ENCODE data around the gene TNNI3. TPM values are rescaled to one million over a fixed set of nuclear protein-coding genes. Genes with fewer than 3 reads are reported as not detected.
A peak's percentile ranks its signal among the peaks of the same experiment; 100 is the strongest.

Gene TNNI3
- total and polyA plus RNA-seq, 9 of the 15 experiments (the other 6 are each of a cell fraction or from before 2014, with no cell fraction given), result 4.7 to 158 (median 42.0) TPM

- TF ChIP-seq, protein P1, sequence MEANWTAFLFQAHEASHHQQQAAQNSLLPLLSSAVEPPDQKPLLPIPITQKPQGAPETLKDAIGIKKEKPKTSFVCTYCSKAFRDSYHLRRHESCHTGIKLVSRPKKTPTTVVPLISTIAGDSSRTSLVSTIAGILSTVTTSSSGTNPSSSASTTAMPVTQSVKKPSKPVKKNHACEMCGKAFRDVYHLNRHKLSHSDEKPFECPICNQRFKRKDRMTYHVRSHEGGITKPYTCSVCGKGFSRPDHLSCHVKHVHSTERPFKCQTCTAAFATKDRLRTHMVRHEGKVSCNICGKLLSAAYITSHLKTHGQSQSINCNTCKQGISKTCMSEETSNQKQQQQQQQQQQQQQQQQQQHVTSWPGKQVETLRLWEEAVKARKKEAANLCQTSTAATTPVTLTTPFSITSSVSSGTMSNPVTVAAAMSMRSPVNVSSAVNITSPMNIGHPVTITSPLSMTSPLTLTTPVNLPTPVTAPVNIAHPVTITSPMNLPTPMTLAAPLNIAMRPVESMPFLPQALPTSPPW (CRISPR knock-in tag; IDR thresholded peaks at IDR 0.05), result peak; percentile 97
- peak; percentile 16; the same call in 1 of the 2 replicates for TF ChIP-seq BCOR (IDR thresholded peaks at IDR 0.05)
- TF ChIP-seq ZBTB5 (IDR thresholded peaks at IDR 0.05), result no peak
- TF ChIP-seq CXXC5 (CRISPR knock-in tag; IDR thresholded peaks at IDR 0.05), result peak; percentile 42; the same call in 1 of the 2 replicates
- peak in 1 of 2 experiments; percentile 50; a peak in 1 of 4 replicates for TF ChIP-seq ZMIZ1 (IDR thresholded peaks at IDR 0.05; ENCODE audit: low read depth in 2 of 2, low read length in 2 of 2)
- no peak for TF ChIP-seq ZNF431 (CRISPR knock-in tag; IDR thresholded peaks at IDR 0.05)
- TF ChIP-seq TOE1 (IDR thresholded peaks at IDR 0.05; ENCODE audit: borderline replicate concordance), result peak; percentile 89
- no peak for TF ChIP-seq TOE1 (CRISPR knock-in tag; IDR thresholded peaks at IDR 0.05; ENCODE audit: borderline replicate concordance, low read depth)
- TF ChIP-seq GATAD2A (IDR thresholded peaks at IDR 0.05), result peak; percentile 81; the same call in 1 of the 2 replicates
- peak; percentile 87 for TF ChIP-seq ZNF263 (CRISPR knock-in tag; IDR thresholded peaks at IDR 0.05; ENCODE audit: borderline replicate concordance)
- TF ChIP-seq JUND (IDR thresholded peaks at IDR 0.05; ENCODE audit: borderline replicate concordance, low read depth, low read length), result peak; percentile 47
- TF ChIP-seq JUND (tag; IDR thresholded peaks at IDR 0.05; ENCODE audit: borderline replicate concordance, low read depth, low read length), result no peak; the same call in 2 of the 3 replicates
- peak; percentile 57 for TF ChIP-seq HCFC1 (IDR thresholded peaks at IDR 0.05; ENCODE audit: low read depth, low read length)
- TF ChIP-seq PRMT5 (CRISPR knock-in tag; IDR thresholded peaks at IDR 0.05), result no peak
- no peak for TF ChIP-seq ZNF766 (CRISPR knock-in tag; conservative IDR thresholded peaks at IDR 0.05)
- no peak for TF ChIP-seq ZNF583 (CRISPR knock-in tag; IDR thresholded peaks at IDR 0.05)
- peak; percentile 72 to 75; a peak in 2 of 4 replicates for TF ChIP-seq ARNT (IDR thresholded peaks at IDR 0.05)
- no peak for TF ChIP-seq CCAR2 (IDR thresholded peaks at IDR 0.05; ENCODE audit: low read depth, low read length)
- TF ChIP-seq SIN3A (IDR thresholded peaks at IDR 0.05; ENCODE audit: borderline replicate concordance in 2 of 2, control insufficient read depth in 1 of 2, low read depth in 2 of 2, low read length in 2 of 2), result peak in 1 of 2 experiments; percentile 48; a peak in 1 of 4 replicates
- TF ChIP-seq CHD4 (IDR thresholded peaks at IDR 0.05; ENCODE audit: insufficient read depth, insufficient replicate concordance, low read depth, low read length, poor library complexity, severe bottlenecking), result no peak
- TF ChIP-seq MTA1 (IDR thresholded peaks at IDR 0.05; ENCODE audit: borderline replicate concordance), result peak; percentile 71
- peak; percentile 46; the same call in 1 of the 2 replicates for TF ChIP-seq MIER1 (IDR thresholded peaks at IDR 0.05; ENCODE audit: low read depth)
These were observed 11.3 kb downstream of the TNNI3 start (continued) for GRCh38 chr19:55146078-55146704.
